Measurements from ENCODE around the gene TMEM128. TPM values are rescaled to one million over a fixed set of nuclear protein-coding genes. Genes with fewer than 3 reads are reported as not detected.

The TMEM128 gene
- polyA plus RNA-seq, 1 of the 3 experiments (the other 2 are of a cell fraction): 33.7 TPM

- no peak for DNase-seq
- H3K27ac ChIP-seq (ENCODE audit: low read depth in 2 of 2, low read length in 1 of 2): no peak overlapping the region
- peaks cover 20% of the 10 kb centered on the region; the same call in 1 of the 2 replicates for H3K79me2 ChIP-seq (ENCODE audit: insufficient read depth)
- no peak overlapping the region for H3K4me3 ChIP-seq (ENCODE audit: low read depth in 2 of 2, low read length in 1 of 2)
- no peak overlapping the region for H3K4me2 ChIP-seq
- 91% methylated on average over 6 of the region's 6 CpGs for WGBS (ENCODE audit: low lambda C conversion rate)
- H3K9me3 ChIP-seq: no peaks in the 10 kb centered on the region
- H3K36me3 ChIP-seq (replicated peaks in 1 of 2; ENCODE audit: control insufficient read depth in 1 of 2, insufficient read depth in 2 of 2, low read length in 1 of 2): peaks cover 56 to 86% of the 10 kb centered on the region in 2 experiments
- H2AFZ ChIP-seq (ENCODE audit: low read depth): no peak overlapping the region
- H3K4me1 ChIP-seq (ENCODE audit: control insufficient read depth in 1 of 2, insufficient read depth in 2 of 2, low read depth in 1 of 2, low read length in 1 of 2): no peaks in the 10 kb centered on the region; a peak in 1 of 4 replicates
- TF ChIP-seq USF1 (IDR thresholded peaks at IDR 0.05; ENCODE audit: borderline replicate concordance, low read depth): no peak
- H3K9ac ChIP-seq: no peak overlapping the region
- no peaks in the 10 kb centered on the region for H3F3A ChIP-seq (replicated peaks; ENCODE audit: insufficient read depth)
- H3K9me2 ChIP-seq: no peaks in the 10 kb centered on the region
- no peaks in the 10 kb centered on the region for H3K27me3 ChIP-seq (ENCODE audit: insufficient read depth)
- ChIA-PET POLR2A (no interaction called here), CTCF (no interaction called here)
- H4K20me1 ChIP-seq (ENCODE audit: insufficient read depth): no peaks in the 10 kb centered on the region
Observed at GRCh38 chr4:4281787-4282186, 33.8 kb upstream of the TMEM128 start.

- H3K9me3 ChIP-seq: no peaks in the 10 kb centered on the region
- no peak overlapping the region for H2AFZ ChIP-seq (ENCODE audit: low read depth)
- no peak overlapping the region for H3K9ac ChIP-seq
- no peak overlapping the region for H3K27ac ChIP-seq (ENCODE audit: low read depth in 2 of 2, low read length in 1 of 2)
- H3K9me2 ChIP-seq: no peaks in the 10 kb centered on the region
- H3K4me1 ChIP-seq (ENCODE audit: control insufficient read depth in 1 of 2, insufficient read depth in 2 of 2, low read depth in 1 of 2, low read length in 1 of 2): no peaks in the 10 kb centered on the region
- ChIA-PET CTCF (interaction anchor here (1.2 to 1.5 kb wide), 2 partner anchors 58 to 154 kb away, joined by 3 to 4 read pairs; no protein-coding TSS in a partner anchor), POLR2A (no interaction called here)
- no peaks in the 10 kb centered on the region for H3K27me3 ChIP-seq (ENCODE audit: insufficient read depth)
- WGBS (ENCODE audit: low lambda C conversion rate): 82% methylated on average over 6 of the region's 6 CpGs
- no peaks in the 10 kb centered on the region for H3F3A ChIP-seq (replicated peaks; ENCODE audit: insufficient read depth)
- no peak for DNase-seq
- TF ChIP-seq IRF3 (IDR thresholded peaks at IDR 0.05; ENCODE audit: low read depth, low read length) (no peak), TAF1 (IDR thresholded peaks at IDR 0.05; ENCODE audit: borderline replicate concordance, low read depth, low read length) (no peak), CHD2 (IDR thresholded peaks at IDR 0.05; ENCODE audit: low read length, partially characterized antibody) (no peak), ZBTB33 (IDR thresholded peaks at IDR 0.05; ENCODE audit: borderline replicate concordance, low read depth) (no peak), SMC3 (IDR thresholded peaks at IDR 0.05; ENCODE audit: low read depth, low read length) (no peak), RFX5 (IDR thresholded peaks at IDR 0.05; ENCODE audit: low read length) (no peak), PBX3 (IDR thresholded peaks at IDR 0.05) (no peak)
- no peak overlapping the region for H3K4me3 ChIP-seq (ENCODE audit: low read depth in 2 of 2, low read length in 1 of 2)
- H3K36me3 ChIP-seq (replicated peaks in 1 of 2; ENCODE audit: control insufficient read depth in 1 of 2, insufficient read depth in 2 of 2, low read length in 1 of 2): peaks cover 40 to 76% of the 10 kb centered on the region in 2 experiments
- no peak overlapping the region for H3K4me2 ChIP-seq
- no peaks in the 10 kb centered on the region for H4K20me1 ChIP-seq (ENCODE audit: insufficient read depth)
- H3K79me2 ChIP-seq (ENCODE audit: insufficient read depth): no peaks in the 10 kb centered on the region
Observed at GRCh38 chr4:4277531-4277930, 29.5 kb upstream of the TMEM128 start.

All from SK-N-SH (cell line).